Daoy (cell line): ENCODE measurements around the gene COA3. TPM values are rescaled to one million over a fixed set of nuclear protein-coding genes. Genes with fewer than 3 reads are reported as not detected.

Experiments used
- DNase-seq: peaks from one replicate; pipeline ENCODE4 v3.0.0-alpha.2; 2015; ENCODE audit warnings: low read depth
- total RNA-seq: library from RNA; depleted of rRNA; stranded (reverse); fragments of >200 nt; shearing (Covaris generic); gene quantifications from 2 replicates; pipeline ENCODE4 v1.2.3, GENCODE V29; 2014

The COA3 gene
- total RNA-seq, 1 experiment from 2014 or later, result 63.5 TPM

- DNase-seq, result no peak
Observed at GRCh38 chr17:42818379-42818778, 19.9 kb upstream of the COA3 start.

GRCh38 chr17:42817866-42818265 is 19.4 kb upstream of the COA3 start:
- DNase-seq, result no peak

DNA sequence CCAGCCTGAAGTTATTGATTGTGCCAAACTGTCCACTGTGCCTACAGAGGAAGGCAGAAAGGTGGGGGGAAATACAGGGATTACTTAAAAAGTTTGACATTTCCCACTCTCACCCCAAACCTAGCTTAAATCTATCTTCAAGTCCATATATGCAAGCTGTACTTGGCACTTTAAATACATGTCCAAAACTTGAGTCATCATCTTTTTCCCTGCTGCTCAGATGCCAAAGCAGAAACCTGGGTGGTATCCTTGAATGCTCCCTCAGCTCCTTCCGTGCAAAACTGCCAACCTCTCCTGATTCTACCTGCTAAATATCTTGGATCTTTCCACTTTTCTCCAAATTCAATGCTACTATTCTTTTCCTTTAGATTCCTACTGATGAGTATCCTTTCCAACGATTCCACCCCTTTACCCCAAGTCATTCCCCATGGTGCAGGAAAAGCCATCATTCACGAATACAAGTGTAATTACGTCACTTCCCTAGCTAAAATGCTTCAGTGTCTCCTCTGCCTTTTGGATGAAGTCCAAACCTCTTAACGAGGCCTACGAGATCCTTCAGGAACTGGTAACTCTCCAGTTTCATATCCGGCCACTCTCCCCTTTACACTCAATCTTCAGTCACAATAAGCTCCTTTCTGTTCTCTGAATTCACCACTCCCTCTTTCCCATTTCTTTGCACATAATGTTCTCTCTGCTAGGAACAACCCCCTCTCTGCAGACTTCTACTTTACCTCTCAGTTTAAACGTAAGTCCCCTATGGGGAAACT is 16.3 kb upstream of the COA3 start:
- DNase-seq, result peak; percentile 84

GRCh38 chr17:42809250-42809649 is 10.7 kb upstream of the COA3 start:
- DNase-seq, result no peak

- no peak for DNase-seq
Observed at GRCh38 chr17:42806249-42806648, 7.7 kb upstream of the COA3 start.

DNA sequence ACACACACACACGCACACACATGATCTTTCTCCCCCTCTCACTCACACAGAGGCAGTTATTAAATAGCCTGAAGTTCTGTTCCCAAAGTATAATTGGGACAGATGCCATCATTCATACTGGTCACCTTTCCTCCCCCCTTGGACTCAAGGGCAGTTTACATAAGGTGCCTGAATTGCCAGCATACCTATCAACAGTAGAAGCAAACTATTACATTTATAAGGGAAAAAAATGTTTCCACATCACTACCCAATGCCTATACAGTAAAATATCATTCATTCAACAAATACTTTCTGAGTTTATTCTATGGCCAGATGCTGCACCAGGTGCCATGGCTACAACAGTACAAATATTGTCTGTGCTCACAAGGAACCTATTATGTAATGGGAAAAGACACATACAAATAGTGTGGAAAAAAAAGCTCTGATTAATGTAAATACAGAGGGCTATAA is 6.4 kb upstream of the COA3 start:
- DNase-seq, result no peak

DNA sequence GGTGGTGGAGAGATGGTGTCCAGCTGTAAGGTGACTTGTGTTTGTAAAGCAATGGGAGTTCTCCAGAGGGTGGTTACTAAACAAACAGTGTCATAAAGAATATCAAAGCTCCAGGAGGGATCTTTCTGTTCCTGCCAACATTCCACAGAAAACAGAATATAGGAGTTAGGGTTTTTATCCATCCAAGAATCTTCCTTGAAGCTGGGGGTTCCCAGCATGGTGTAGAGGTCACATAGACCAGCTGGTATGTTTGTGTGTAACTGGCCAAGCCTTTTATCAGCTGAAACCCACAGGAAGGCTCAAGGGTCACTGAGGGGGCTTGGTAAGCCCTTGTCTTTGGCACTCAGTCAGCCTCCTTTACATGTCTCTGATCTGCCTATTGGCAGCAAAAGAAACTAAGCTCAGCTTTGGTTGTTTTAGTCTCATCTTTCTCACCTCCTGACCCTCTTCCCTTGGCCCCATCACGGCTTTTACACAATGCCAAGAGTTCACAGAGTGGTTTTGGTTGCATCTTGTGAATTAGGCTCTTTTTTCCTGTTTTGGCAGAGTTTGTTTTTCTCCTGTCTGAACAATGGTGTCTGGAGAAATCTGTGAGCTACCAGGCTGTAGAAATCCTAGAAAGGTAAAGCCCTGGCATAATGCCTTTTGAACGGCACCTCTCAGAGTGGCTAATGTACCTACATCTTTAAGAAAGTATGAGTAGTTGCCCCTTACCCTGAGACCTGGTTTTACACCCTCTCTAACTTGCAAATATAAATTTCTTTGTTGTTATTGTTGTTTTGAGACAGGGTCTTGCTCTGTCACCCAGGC is 4.8 kb upstream of the COA3 start:
- no peak for DNase-seq

- DNase-seq, result no peak
Observed at GRCh38 chr17:42798011-42798382, 507 bp downstream of the COA3 start.

GRCh38 chr17:42797067-42798007 is 1.2 kb downstream of the COA3 start:
- no peak for DNase-seq

- DNase-seq, result no peak
Observed at GRCh38 chr17:42796066-42796758, 2.3 kb downstream of the COA3 start.

GRCh38 chr17:42795465-42795864 is 3.0 kb downstream of the COA3 start:
- DNase-seq, result no peak

- DNase-seq, result no peak
Observed at GRCh38 chr17:42795061-42795460, 3.4 kb downstream of the COA3 start.

DNA sequence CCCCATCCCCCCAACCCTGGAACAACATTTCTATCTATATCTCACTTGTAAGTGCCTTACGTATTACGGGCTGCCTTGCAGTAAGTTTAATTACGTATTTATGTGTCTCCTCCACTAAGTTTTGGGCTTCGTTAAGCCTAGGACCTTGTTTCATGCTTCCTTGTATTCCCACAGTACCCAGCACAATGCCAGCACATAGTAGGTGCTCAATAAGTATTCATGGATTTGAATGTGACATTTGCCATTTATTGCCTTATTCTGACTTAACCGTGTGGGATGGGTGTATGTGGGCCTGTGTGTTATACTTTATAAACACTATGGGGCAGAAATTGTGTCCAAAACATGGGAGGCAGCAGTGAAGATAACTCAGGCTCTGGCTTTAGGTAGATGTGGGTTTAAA is 6.0 kb downstream of the COA3 start:
- no peak for DNase-seq

GRCh38 chr17:42791948-42792347 is 6.6 kb downstream of the COA3 start:
- no peak for DNase-seq

- DNase-seq, result no peak
Observed at GRCh38 chr17:42787266-42787665, 11.2 kb downstream of the COA3 start.

GRCh38 chr17:42784811-42785592 is 13.5 kb downstream of the COA3 start:
- DNase-seq, result no peak

GRCh38 chr17:42784409-42784808 is 14.1 kb downstream of the COA3 start:
- no peak for DNase-seq

DNA sequence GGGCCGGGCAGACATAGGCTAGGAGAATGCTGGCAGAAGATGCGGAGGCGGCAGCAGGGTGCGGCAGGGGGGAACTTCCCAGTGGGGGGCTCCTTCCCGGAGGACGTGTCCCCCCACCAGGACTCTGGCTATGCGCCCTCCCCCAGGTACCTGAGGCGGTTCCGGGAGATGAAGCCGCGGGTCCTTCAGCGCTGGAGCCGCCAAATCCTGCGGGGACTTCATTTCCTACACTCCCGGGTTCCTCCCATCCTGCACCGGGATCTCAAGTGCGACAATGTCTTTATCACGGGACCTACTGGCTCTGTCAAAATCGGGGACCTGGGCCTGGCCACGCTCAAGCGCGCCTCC is 14.7 kb downstream of the COA3 start:
- no peak for DNase-seq

- peak; percentile 78 for DNase-seq
Observed at GRCh38 chr17:42783062-42783790, 15.3 kb downstream of the COA3 start.
